ENCODE data around the gene EYA3.

DNA sequence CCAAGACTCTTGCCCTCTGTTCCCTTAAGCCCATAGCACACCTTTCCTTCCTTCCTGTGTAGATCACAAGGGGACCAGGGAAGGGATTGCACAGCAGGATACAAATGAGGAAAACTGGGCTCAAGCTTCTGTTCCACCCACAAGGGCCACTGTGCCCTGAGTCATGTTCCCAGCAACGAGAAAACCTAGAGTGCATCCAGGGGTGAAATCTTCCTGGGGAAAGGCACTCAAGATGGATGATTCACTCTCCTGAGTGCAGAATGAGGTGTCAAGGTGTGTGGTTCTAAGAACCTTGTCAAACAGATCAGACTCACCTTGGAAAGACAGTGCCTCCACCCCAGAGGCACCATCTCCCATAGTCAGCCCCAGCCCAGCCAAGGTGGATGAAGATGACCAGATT is 40.7 kb upstream of the EYA3 start:
- TF ChIP-seq CTCF (IDR thresholded peaks at IDR 0.05; ENCODE audit: extremely low read depth in 1 of 2, insufficient read depth in 1 of 2, low read depth in 1 of 2, low read length in 2 of 2), result no peak
- no peak for TF ChIP-seq POLR2A (IDR thresholded peaks at IDR 0.05; ENCODE audit: low read depth, low read length)

Measured in endothelial cell of umbilical vein (primary cell).